Thoracic aorta endothelial cell (primary cell): ENCODE data around the gene TBPL2. TPM values are rescaled to one million over a fixed set of nuclear protein-coding genes. Genes with fewer than 3 reads are reported as not detected.

Source experiments
- small RNA-seq: library from RNA; depleted of rRNA; stranded (forward); fragments of <200 nt; gene quantifications from one replicate; pipeline ENCODE3, GENCODE V24; 2012
- total RNA-seq: library from RNA; depleted of rRNA; stranded (reverse); fragments of >200 nt; gene quantifications from 2 replicates; pipeline ENCODE4 v1.2.3, GENCODE V29; 2012

TBPL2 gene
- total RNA-seq, result not detected in 2 replicates

DNA sequence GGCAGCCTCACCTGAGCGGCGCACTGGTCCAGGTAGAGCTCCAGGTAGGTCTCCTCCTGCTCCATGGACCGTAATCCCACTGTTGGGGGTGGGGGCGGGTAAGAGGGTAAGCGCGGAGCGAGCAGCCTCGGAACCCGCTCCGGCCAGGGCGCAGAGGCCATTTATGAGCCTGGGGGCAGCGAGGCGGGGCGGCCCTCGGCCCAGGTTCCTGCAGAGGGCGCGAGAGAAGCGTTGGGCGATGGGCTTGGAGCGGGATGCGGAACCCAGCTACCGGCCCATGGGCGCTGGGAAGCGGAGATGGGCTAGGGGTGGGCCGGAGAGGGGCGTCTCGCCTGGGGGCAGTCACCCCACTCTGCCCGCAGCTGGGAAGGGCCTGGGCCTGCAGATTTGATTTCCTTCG is at the start of gene TBPL2:
Gene TBPL2 (minus strand): TSS at position 232 of the 400 bp plus-strand sequence. CDS start 167 bp downstream, at position 65.

DNA sequence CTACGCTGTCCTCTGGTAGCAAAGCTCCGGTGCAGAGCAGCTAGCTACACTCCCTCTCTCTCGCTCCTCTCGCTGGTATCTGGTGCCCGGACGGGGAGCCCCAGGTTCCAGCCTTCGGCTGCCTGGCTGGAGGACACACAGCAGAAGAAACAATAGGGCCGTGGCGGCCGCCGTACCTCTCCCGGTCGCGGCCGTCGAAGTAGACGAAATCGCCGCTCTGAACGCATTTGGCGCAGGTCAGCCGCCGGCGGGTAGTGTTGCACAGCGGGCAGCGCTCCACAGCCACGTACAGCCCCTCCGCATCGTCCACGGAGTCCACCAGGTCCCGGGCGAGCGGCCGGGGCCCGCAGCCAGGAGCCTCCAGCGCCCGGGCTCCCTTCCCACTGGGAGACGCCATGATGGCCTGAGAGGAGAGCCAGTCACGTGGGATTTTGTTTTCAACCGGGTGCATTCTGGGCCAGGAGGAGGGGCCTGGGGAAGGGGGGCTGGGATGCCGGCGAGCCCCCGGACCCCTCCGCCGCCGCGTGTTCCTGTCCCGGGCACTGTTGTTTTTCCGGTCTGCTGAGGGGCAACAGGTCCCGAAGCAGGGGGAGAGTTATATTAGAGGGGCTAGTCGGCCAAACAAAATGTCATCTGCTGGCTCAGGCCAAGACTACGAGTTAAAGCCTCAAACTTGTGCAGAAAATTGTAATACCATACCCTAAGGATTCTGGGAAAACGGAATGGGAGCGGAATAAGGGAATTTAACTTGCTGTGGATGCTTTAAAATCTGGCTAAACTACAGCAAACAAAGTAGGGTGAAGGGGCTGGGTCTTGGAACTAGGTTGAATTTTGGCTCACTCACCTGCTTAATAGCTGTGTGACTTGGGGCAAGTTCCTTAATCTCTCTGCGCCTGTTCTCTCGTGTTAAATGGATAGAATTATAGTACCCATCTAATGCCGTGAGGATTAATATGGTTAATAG is 28.7 kb downstream of the TBPL2 start, which contains the start of gene ATG14:
Gene ATG14 (minus strand): TSS at position 405 of the 964 bp plus-strand sequence. CDS start 8 bp downstream, at position 397.

Small RNA genes within 50 kb of the gene (small RNA-seq; reads per million reads assigned to genes)
- gene AL356801.1, result not detected

Other genes with a start within 250 kb of the TBPL2 start
- gene DLGAP5, start 249.0 kb downstream of the TBPL2 start, total RNA-seq, result 89.0 and 149 TPM in 2 replicates
- 20.9 and 26.3 TPM in 2 replicates for gene FBXO34, start 169.2 kb downstream of the TBPL2 start, total RNA-seq
- 15.3 and 15.7 TPM in 2 replicates for gene ATG14, start 28.8 kb downstream of the TBPL2 start, total RNA-seq
- gene KTN1, start 139.6 kb upstream of the TBPL2 start, total RNA-seq, result 236 and 238 TPM in 2 replicates